GM12878 (cell line): ENCODE results near the gene FKBP8. TPM values are rescaled to one million over a fixed set of nuclear protein-coding genes. Genes with fewer than 3 reads are reported as not detected.
A peak's percentile ranks its signal among the peaks of the same experiment; 100 is the strongest.

ENCODE experiments used
- ATAC-seq: fragments of 200-7000 bp; cut with Tn5 transposase; 3 replicates; pipeline ENCODE4 v1.9.1; 2020; ENCODE audit warnings: mild to moderate bottlenecking, moderate library complexity
- BruUV-seq: library from RNA; stranded (reverse); fragments of 400-500 nt; replicated peaks from 2 replicates; lab custom pipeline; 2021; lab: Mats Ljungman, UMichigan
- CTCF ChIA-PET: fragments of 300-600 bp; sonication (Branson Sonifier 250); formaldehyde crosslinking; extraction: SDS; loops from one replicate; lab custom pipeline; 2021; ENCODE audit warnings: inconsistent platforms; lab: Yijun Ruan, JAX
- POLR2A ChIA-PET: fragments of 350-600 bp; formaldehyde crosslinking; extraction: SDS; loops from one replicate; lab custom pipeline; 2021; ENCODE audit warnings: inconsistent platforms; lab: Charles Lee
- RAD21 ChIA-PET: fragments of 300-600 bp; sonication (Branson Sonifier 250); formaldehyde crosslinking; loops from one replicate; lab custom pipeline; 2023; ENCODE audit warnings: antibody characterized with exemption; ENCODE audit not compliant: unreplicated experiment; lab: Charles Lee
- SMC1A ChIA-PET: fragments of 300-600 bp; sonication (Branson Sonifier 250); formaldehyde crosslinking; loops from one replicate; lab custom pipeline; 2023; ENCODE audit not compliant: unreplicated experiment, uncharacterized antibody; lab: Charles Lee
- DNase-seq: peaks from one replicate; pipeline ENCODE4 v3.0.0-alpha.2; 2011; ENCODE audit warnings: low read depth, low spot score
- FAIRE-seq: peaks from 3 replicates; lab custom pipeline; 2011; peaks lifted over from hg19 to GRCh38; lab: Jason Lieb, UNC
- H2AFZ ChIP-seq: 2 replicates; pipeline ENCODE4 v1.6.0; 2011; ENCODE audit warnings: low read depth, low read length, control low read depth; ENCODE audit not compliant: control insufficient read depth
- H3K27ac ChIP-seq: 2 replicates; pipeline ENCODE4 v1.5.1; 2011; ENCODE audit warnings: control low read depth; ENCODE audit not compliant: control insufficient read depth, insufficient read depth
- H3K27me3 ChIP-seq, 2 experiments: replicated peaks in 1 of 2; 2 replicates each; pipeline versions ENCODE4 v1.6.0 to v1.6.1; 2011; ENCODE audit warnings: low read length in 1 of 2; ENCODE audit not compliant: control insufficient read depth in 2 of 2, insufficient read depth in 2 of 2
- H3K36me3 ChIP-seq, 2 experiments: 2 replicates each; pipeline ENCODE4 v1.5.1; 2011; ENCODE audit warnings: low read length in 1 of 2; ENCODE audit not compliant: control insufficient read depth in 2 of 2, insufficient read depth in 2 of 2
- H3K4me1 ChIP-seq: 2 replicates; pipeline ENCODE4 v1.6.1; 2011; ENCODE audit warnings: mild to moderate bottlenecking, low read length, moderate library complexity, mixed read lengths; ENCODE audit not compliant: control insufficient read depth, insufficient read depth
- H3K4me2 ChIP-seq: 2 replicates; pipeline ENCODE4 v1.6.0; 2011; ENCODE audit warnings: control low read depth; ENCODE audit not compliant: control insufficient read depth, insufficient read depth
- H3K4me3 ChIP-seq: fragments of 200-600 bp; sonication (generic); 2 replicates; pipeline ENCODE4 v1.5.1; 2016
- H3K79me2 ChIP-seq: 2 replicates; pipeline ENCODE4 v1.6.0; 2011; ENCODE audit warnings: low read length; ENCODE audit not compliant: control insufficient read depth, insufficient read depth
- H3K9ac ChIP-seq: 2 replicates; pipeline ENCODE4 v1.8.0; 2011; ENCODE audit warnings: low read length, control low read depth, mixed read lengths; ENCODE audit not compliant: control insufficient read depth, insufficient read depth
- H3K9me3 ChIP-seq: replicated peaks from 3 replicates; pipeline ENCODE4 v1.5.1; 2011; ENCODE audit warnings: mild to moderate bottlenecking, low read length; ENCODE audit not compliant: control insufficient read depth, insufficient read depth
- H4K20me1 ChIP-seq: 2 replicates; pipeline ENCODE4 v1.6.0; 2011; ENCODE audit not compliant: control insufficient read depth, insufficient read depth
- BMI1 ChIP-seq: fragments of 450-650 bp; IDR thresholded peaks from 2 replicates; pipeline ENCODE4 v1.6.1; 2016; ENCODE audit warnings: mild to moderate bottlenecking, moderate library complexity, borderline replicate concordance
- GABPA ChIP-seq: IDR thresholded peaks from 2 replicates; pipeline ENCODE4 v1.6.1; 2014; ENCODE audit warnings: antibody characterized with exemption, low read depth, mild to moderate bottlenecking, inconsistent platforms
- JUND ChIP-seq: IDR thresholded peaks from 2 replicates; pipeline ENCODE4 v1.6.1; 2012; ENCODE audit warnings: low read depth, mild to moderate bottlenecking, low read length, improper control_type of control experiment, moderate library complexity
- NR2F1 ChIP-seq: fragments of 450-650 bp; conservative IDR thresholded peaks from 2 replicates; pipeline ENCODE4 v1.6.1; 2017; ENCODE audit warnings: mild to moderate bottlenecking
- RCOR1 ChIP-seq: conservative IDR thresholded peaks from 2 replicates; pipeline ENCODE4 v1.6.1; 2012; ENCODE audit warnings: low read depth, low read length, improper control_type of control experiment
- SMARCA5 ChIP-seq: fragments of 450-650 bp; IDR thresholded peaks from 2 replicates; pipeline ENCODE4 v1.6.1; 2017; ENCODE audit warnings: mild to moderate bottlenecking
- TCF12 ChIP-seq: IDR thresholded peaks from 2 replicates; pipeline ENCODE4 v1.6.1; 2011; ENCODE audit warnings: low read depth, mild to moderate bottlenecking, low read length
- WGBS: methylation state at CpG from one replicate; pipeline ENCODE4 v1.1.6; 2016; ENCODE audit warnings: low lambda C conversion rate; ENCODE audit not compliant: insufficient replicate concordance, insufficient coverage; ENCODE audit errors: missing lambda C conversion rate; 5-methylcytosine and 5-hydroxymethylcytosine counted together
- in situ Hi-C: fragments of 300-500 bp; cut with MboI; formaldehyde crosslinking; loops from 9 replicates; pipeline ENCODE4 v1.14.3; 2018; ENCODE audit warnings: mixed read lengths
- intact Hi-C: fragments of 100-400 bp; cut with micrococcal nuclease; formaldehyde crosslinking; loops from one replicate; pipeline ENCODE4 v1.14.2; 2022; ENCODE audit not compliant: unreplicated experiment
- polyA plus RNA-seq, 11 experiments: library from polyadenylated mRNA; depleted of rRNA in 4 of 11; unstranded in 6 of 11; stranded (reverse) in 5 of 11; fragments of >200 nt; fragmentation: Nextera tagmentation in 4 of 11; fragmentation: Illumina TruSeq in 1 of 11; extraction: Ambion mirVana in 4 of 11; extraction: Trizol in 1 of 11; gene quantifications; 1 replicate in 1 of 11; 2 replicates in 10 of 11; pipeline versions ENCODE4 v1.2.1 to v1.2.3, GENCODE V29; 2011 to 2016; ENCODE audit warnings: inconsistent platforms in 2 of 11, missing spikeins in 2 of 11, low read depth in 1 of 11
- total RNA-seq, 4 experiments: library from RNA; depleted of rRNA in 3 of 4; stranded (reverse); fragments of >200 nt in 3 of 4; fragmentation: Illumina TruSeq in 1 of 4; extraction: Trizol in 1 of 4; gene quantifications; 2 replicates each; pipeline versions ENCODE4 v1.2.1 to v1.2.3, GENCODE V29; 2013 to 2021

The FKBP8 gene
- total and polyA plus RNA-seq, 10 of the 15 experiments (the other 5 are each of a cell fraction or from before 2014, with no cell fraction given) = 0.13 to 205 (median 95.4) TPM

DNA sequence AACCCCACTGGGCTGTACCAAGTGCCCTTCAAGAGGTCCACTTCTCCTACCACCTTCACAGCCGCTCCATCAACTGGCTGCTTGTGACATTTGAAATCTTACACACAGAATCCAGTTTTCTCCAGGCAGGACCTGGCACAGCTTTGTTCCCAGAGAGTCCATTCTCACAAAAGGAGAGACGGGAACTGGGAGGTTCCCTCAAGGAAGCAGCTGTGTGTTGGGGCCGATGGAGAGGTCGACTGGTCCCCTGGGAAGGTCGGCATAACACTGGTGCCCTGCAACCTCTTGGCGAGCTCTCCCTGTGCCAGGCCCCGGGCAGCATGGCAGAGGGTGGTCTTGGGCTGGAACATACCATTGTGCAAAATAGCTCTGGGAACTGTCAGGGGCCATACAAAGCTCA is 43.0 kb downstream of the FKBP8 start:
- POLR2A ChIA-PET = interaction anchor here (0.7 kb wide), 1 partner anchor 10 kb away, joined by 4 read pairs; no protein-coding TSS in a partner anchor
- H4K20me1 ChIP-seq = peaks cover 23% of the 10 kb centered on the region
- in situ Hi-C loops = no loop called here

DNA sequence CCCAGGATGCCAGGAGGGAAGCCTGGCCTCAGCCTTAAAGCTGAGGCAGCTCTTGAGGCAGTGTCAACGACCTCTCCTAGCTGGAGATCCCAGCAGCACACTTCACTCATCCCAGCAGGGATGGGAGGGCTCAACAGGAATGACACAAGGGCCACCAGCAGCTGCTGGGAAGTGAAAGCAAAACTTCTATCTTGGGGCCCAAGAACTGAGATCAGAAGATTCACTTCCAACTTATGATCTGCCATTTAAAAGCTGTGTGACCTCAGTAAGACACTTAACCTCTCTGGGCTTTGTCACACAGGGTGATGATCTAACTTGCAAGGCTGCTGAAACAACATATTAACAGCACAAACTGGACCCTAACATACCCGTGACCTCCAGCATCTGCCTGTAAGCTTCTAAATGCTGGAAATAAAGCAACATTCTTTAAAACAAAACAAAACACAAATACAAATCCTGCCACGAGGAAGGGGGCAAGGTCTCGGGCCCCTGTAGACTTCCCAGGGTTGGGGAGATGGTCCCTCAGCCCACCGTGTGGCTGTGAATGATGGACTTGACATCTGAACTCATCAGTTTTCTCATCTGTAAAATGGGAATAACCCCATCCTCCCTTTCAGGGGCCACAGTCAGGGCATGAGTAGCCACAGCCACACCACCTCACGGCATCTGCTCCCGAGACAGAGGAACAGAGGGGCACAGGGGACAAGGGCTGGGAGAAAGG is 44.2 kb downstream of the FKBP8 start:
- 77% methylated on average over 7 of the region's 7 CpGs for WGBS
- DNase-seq (no peak), FAIRE-seq (no peak), ATAC-seq (no peak; the same call in 2 of the 3 replicates)
- Histone ChIP-seq H3K4me2 (peak overlapping the region; percentile 13), H3K4me3 (no peak overlapping the region), H3K27me3 (no peaks in the 10 kb centered on the region), H3K36me3 (peaks cover 1 to 2% of the 10 kb centered on the region in 2 experiments; a peak in 3 of 4 replicates), H3K79me2 (peaks cover 85% of the 10 kb centered on the region), H4K20me1 (peaks cover 12% of the 10 kb centered on the region), H3K27ac (no peak overlapping the region), H2AFZ (no peak overlapping the region), H3K9ac (no peak overlapping the region), H3K4me1 (peaks cover 50% of the 10 kb centered on the region), H3K9me3 (no peaks in the 10 kb centered on the region)
- ChIA-PET POLR2A (interaction anchor here (0.6 to 0.7 kb wide), 2 partner anchors 11 to 18 kb away, joined by 4 to 7 read pairs; no protein-coding TSS in a partner anchor), RAD21 (no interaction called here), CTCF (interaction anchor here (1.0 to 1.5 kb wide), 2 partner anchors 21 to 23 kb away, joined by 3 to 8 read pairs; no protein-coding TSS in a partner anchor), SMC1A (interaction anchor here (0.7 kb wide), 1 partner anchor 17 kb away, joined by 3 read pairs; no protein-coding TSS in a partner anchor)
- BruUV-seq = no TSS peak
- intact Hi-C loops (no loop called here), in situ Hi-C loops (no loop called here)
- TF ChIP-seq RCOR1 (no peak), SMARCA5 (peak; percentile 77; the same call in 1 of the 2 replicates), JUND (no peak), GABPA (no peak), TCF12 (no peak)

More for the DNA sequence above, 43.0 kb downstream of the FKBP8 start:
- no peaks in the 10 kb centered on the region for H3K27me3 ChIP-seq
- FAIRE-seq (no peak), DNase-seq (no peak), ATAC-seq (no peak)
- ChIA-PET SMC1A (interaction anchor here (1.0 kb wide), 1 partner anchor 16 kb away, joined by 3 read pairs; no protein-coding TSS in a partner anchor), CTCF (interaction anchor here (0.7 kb wide), 1 partner anchor 38 kb away, joined by 3 read pairs; no protein-coding TSS in a partner anchor), RAD21 (no interaction called here)
- H3K9ac ChIP-seq = no peak overlapping the region
- H3K4me2 ChIP-seq = no peak overlapping the region
- WGBS = 85% methylated on average over 7 of the region's 7 CpGs
- H3K36me3 ChIP-seq = peaks cover 1 to 2% of the 10 kb centered on the region in 2 experiments; a peak in 3 of 4 replicates
- no peaks in the 10 kb centered on the region for H3K9me3 ChIP-seq
- peaks cover 54% of the 10 kb centered on the region for H3K4me1 ChIP-seq
- BruUV-seq = no TSS peak
- H2AFZ ChIP-seq = no peak overlapping the region
- TF ChIP-seq NR2F1 = no peak
- TF ChIP-seq BMI1 = no peak
- no peak for TF ChIP-seq JUND
- no peak overlapping the region for H3K4me3 ChIP-seq
- intact Hi-C loops = no loop called here
- H3K27ac ChIP-seq = no peak overlapping the region
- peaks cover 84% of the 10 kb centered on the region for H3K79me2 ChIP-seq
